ENCODE data around the gene PDLIM5. TPM values are rescaled to one million over a fixed set of nuclear protein-coding genes. Genes with fewer than 3 reads are reported as not detected.
"Not testable (repeated sequence)": the region's sequence is repeated elsewhere in the genome, so short reads cannot be mapped to it uniquely, and the experiment has no call there.

The PDLIM5 gene
- total RNA-seq, 1 donor from 2014 or later, result 137 TPM

DNA sequence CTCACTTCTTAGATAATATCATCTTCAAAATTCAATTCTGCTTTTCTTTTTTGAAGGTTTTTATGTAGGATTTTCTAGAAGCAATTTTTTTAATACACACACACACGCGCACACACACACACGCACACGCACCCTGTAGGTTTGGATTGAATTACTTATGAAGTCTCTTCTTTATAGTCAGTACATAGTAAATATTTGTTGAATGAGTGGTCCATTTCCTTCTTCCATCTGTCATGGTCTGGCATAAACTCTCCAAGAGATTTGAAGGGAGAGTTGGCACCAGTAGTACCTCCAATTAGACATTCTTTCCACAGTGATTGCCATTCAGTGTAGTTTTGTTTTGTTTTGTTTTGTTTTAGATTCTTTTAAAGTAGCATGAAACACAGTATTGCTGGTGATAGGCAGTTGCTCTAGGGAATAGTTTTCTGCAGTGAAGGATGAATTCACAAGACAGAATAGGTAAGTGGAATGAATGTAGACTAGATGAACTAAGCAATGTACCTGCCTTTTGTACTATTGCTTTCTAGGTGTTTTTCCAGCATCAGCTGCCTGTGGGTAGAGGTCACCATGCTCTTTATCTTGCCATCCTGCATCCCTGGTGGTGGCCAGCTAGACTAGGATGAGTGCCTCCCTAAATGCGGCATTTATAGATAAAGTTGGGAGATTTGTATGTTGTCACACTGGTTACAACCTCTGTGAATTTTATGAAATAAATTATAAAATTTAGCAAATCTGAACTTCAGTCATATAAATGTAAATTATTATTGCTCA is 20.5 kb downstream of the PDLIM5 start:
- TF ChIP-seq POLR2AphosphoS5 (IDR thresholded peaks at IDR 0.05; ENCODE audit: insufficient read depth in 1 of 2, low read depth in 1 of 2) (no peak), POLR2A (IDR thresholded peaks at IDR 0.05) (no peak)
- TF ChIP-seq, protein P1, sequence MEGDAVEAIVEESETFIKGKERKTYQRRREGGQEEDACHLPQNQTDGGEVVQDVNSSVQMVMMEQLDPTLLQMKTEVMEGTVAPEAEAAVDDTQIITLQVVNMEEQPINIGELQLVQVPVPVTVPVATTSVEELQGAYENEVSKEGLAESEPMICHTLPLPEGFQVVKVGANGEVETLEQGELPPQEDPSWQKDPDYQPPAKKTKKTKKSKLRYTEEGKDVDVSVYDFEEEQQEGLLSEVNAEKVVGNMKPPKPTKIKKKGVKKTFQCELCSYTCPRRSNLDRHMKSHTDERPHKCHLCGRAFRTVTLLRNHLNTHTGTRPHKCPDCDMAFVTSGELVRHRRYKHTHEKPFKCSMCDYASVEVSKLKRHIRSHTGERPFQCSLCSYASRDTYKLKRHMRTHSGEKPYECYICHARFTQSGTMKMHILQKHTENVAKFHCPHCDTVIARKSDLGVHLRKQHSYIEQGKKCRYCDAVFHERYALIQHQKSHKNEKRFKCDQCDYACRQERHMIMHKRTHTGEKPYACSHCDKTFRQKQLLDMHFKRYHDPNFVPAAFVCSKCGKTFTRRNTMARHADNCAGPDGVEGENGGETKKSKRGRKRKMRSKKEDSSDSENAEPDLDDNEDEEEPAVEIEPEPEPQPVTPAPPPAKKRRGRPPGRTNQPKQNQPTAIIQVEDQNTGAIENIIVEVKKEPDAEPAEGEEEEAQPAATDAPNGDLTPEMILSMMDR (IDR thresholded peaks at IDR 0.05), result no peak
- H3K9me3 ChIP-seq, result no peaks in the 10 kb centered on the region
- H3K4me1 ChIP-seq, result peaks cover 30% of the 10 kb centered on the region
- DNase-seq (ENCODE audit: extremely low spot score in 2 of 2), result no peak
- intact Hi-C loops (cut with DNase I), result no loop called here
- no peak overlapping the region for H3K4me3 ChIP-seq
- no peak overlapping the region for H3K27ac ChIP-seq
- H3K36me3 ChIP-seq, result no peaks in the 10 kb centered on the region
- no peaks in the 10 kb centered on the region for H3K27me3 ChIP-seq

DNA sequence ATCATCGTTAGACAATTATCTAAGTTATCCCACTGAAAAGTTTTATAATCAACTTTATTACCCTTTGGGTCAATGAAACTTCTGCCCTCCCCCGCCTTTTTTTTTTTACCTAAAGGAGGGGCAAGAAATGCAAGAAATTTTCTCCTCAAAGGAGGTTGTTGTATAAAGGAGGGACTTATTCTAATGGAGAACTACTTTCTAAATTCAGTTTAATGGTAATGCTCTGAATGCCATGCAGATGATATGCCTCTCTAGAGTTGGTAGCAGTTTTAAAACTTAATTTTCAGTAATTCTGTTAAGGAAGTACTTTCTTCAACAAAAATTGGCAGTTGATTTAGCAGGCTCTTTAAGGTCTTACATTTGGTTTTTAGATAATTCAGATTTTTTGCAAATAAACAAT is 23.3 kb downstream of the PDLIM5 start:
- H3K27ac ChIP-seq, result no peak overlapping the region
- TF ChIP-seq POLR2AphosphoS5 (IDR thresholded peaks at IDR 0.05; ENCODE audit: insufficient read depth in 1 of 2, low read depth in 1 of 2) (no peak), POLR2A (IDR thresholded peaks at IDR 0.05) (no peak)
- TF ChIP-seq, protein P1 (IDR thresholded peaks at IDR 0.05), result no peak
- no peaks in the 10 kb centered on the region for H3K36me3 ChIP-seq
- peaks cover 27% of the 10 kb centered on the region for H3K4me1 ChIP-seq
- no peak for DNase-seq (ENCODE audit: extremely low spot score in 2 of 2)
- H3K4me3 ChIP-seq, result no peak overlapping the region
- intact Hi-C loops (cut with DNase I), result no loop called here
- H3K27me3 ChIP-seq, result no peaks in the 10 kb centered on the region
- H3K9me3 ChIP-seq, result no peaks in the 10 kb centered on the region

DNA sequence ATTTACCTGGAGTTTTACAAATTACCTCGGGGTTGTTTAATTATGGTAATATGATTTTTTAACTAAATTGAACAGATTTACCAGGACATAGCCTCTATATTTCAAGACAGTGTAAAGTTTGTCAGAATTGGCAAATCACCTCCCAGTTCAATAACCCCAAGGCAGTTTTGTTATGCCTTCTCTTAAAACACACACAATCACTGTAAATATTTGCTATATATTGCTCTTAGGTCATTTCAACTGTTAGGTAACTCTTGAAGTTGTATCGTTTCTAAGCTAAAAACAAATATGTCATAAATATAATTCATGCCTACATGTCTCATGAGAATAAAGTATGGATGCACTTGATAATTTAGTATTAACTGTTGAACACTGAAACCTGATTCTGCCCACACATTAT is 24.1 kb downstream of the PDLIM5 start:
- Histone ChIP-seq H3K4me3 (no peak overlapping the region), H3K36me3 (no peaks in the 10 kb centered on the region), H3K9me3 (no peaks in the 10 kb centered on the region), H3K4me1 (peaks cover 34% of the 10 kb centered on the region), H3K27me3 (no peaks in the 10 kb centered on the region), H3K27ac (no peak overlapping the region)
- intact Hi-C loops (cut with DNase I), result no loop called here
- no peak for DNase-seq (ENCODE audit: extremely low spot score in 2 of 2)
- TF ChIP-seq POLR2A (IDR thresholded peaks at IDR 0.05), result no peak
- no peak for TF ChIP-seq POLR2AphosphoS5 (IDR thresholded peaks at IDR 0.05; ENCODE audit: insufficient read depth in 1 of 2, low read depth in 1 of 2)
- TF ChIP-seq, protein P1 (IDR thresholded peaks at IDR 0.05), result no peak

DNA sequence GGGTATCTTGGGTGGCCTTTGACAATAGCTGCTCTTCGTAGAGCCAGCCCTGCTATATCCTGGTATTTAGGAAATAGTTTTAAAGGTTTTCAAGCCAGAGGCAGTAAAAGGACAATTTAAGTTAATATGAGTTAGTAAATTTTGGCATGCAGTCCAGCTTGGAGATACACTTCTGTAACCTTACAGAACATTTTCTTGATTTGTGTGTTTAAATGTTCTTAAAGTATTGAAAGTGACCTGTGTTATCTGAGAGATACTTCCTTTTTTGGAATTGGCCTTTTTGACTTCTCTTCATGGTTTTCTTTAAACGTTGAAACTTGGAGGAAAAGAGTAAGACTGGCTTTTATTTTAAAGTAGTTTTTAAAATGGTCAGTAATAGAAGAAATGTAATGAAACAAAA is 25.5 kb downstream of the PDLIM5 start:
- H3K4me1 ChIP-seq, result peaks cover 31% of the 10 kb centered on the region
- no peaks in the 10 kb centered on the region for H3K9me3 ChIP-seq
- H3K27ac ChIP-seq, result no peak overlapping the region
- DNase-seq (ENCODE audit: extremely low spot score in 2 of 2), result no peak
- no peak for TF ChIP-seq POLR2A (IDR thresholded peaks at IDR 0.05)
- no peak for TF ChIP-seq POLR2AphosphoS5 (IDR thresholded peaks at IDR 0.05; ENCODE audit: insufficient read depth in 1 of 2, low read depth in 1 of 2)
- TF ChIP-seq, protein P1 (IDR thresholded peaks at IDR 0.05), result no peak
- intact Hi-C loops (cut with DNase I), result no loop called here
- no peaks in the 10 kb centered on the region for H3K36me3 ChIP-seq
- no peaks in the 10 kb centered on the region for H3K27me3 ChIP-seq
- H3K4me3 ChIP-seq, result no peak overlapping the region

DNA sequence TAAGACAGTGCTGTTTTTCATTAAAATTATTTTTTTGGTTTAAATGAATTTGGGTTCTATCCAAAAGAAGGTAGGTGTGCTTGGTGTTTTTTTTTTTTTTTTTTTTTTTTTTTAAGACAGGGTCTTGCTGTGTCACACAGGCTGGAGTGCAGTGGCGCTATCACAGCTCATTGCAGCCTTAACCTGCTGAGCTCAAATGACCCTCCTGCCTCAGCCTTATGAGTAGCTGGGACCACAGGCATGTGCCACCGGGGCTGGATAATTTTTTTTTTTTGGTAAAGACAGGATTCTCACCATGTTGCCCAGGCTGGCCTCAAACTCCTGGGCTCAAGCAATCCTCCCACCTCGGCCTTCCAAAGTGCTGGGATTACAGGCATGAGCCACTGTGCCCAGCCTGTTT is 27.1 kb downstream of the PDLIM5 start:
- H3K27me3 ChIP-seq; H3K27ac ChIP-seq; DNase-seq (ENCODE audit: extremely low spot score in 2 of 2); H3K4me3 ChIP-seq; H3K36me3 ChIP-seq; H3K9me3 ChIP-seq; intact Hi-C loops (cut with DNase I): not testable (repeated sequence)
- H3K4me1 ChIP-seq, result peaks cover 25% of the 10 kb centered on the region

Measured in vagina (tissue), 2 donors.